Measurements from ENCODE around the gene STEEP1.

Gene STEEP1

DNA sequence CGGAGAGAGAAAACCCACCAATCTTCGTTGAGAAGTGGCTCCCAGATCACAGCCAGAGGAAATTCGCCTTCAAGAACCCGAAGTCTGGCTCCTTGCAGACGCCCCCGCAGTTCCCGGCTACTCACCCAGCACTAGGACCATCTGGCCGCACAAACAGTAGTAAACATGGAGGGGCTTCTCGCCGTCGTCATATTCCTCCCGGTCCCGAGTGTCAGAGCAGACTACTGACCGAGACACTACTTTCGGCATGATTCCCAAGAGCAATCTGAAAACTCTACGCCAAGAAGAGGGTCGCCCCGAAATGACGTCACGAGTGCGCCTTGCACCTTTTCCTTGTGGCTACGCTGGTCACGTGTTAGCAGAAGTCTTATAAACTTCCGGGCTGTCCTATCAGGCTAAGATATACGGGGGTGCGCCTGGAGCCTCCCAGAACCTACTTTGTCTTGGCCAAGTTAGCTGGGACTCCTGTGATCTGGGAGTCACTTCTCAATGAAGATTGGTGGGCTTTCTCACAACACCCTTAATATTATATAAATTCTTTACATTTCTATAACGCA, at the start of gene STEEP1:
TSS of gene STEEP1 (minus strand) at position 303 of the 557 bp plus-strand sequence. CDS start at position 249, 54 bp downstream.
- peak; percentile 84 for DNase-seq

DNA sequence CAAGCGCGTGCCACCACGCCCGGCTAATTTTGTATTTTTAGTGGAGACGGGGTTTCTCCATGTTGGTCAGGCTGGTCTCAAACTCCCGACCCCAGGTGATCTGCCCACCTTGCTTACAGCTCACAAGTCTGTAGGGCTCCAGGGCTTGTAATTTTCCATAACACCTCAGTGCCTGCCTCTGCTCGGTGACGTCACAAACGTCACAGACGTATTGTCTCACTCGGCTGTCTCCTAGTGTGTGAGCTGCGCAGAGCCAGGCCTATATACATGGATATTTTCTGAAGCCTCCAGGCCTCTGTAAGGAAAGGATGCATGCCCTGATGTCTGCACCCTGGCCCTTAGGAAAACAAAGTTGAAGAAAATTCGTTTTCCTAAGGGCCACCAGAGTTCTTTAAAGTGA, 49.6 kb upstream of the STEEP1 start:
- DNase-seq, result no peak

DNA sequence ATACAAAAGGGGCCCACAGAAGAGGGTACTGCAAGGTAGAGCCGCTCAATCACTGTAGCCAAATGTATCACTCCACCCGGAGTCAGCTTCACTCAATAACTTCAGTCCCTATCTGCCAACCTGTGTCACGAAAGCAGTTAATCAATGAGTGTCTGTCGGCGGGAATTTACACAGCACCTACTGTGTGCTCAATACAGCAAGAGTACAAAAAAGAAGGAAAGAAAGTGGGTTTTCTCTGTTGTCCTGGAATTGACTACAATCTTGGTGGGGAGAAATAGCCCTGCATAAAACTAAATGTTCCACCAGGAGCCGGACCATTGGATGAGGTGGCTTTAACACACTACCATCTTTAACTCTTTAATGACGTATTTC, 41.8 kb upstream of the STEEP1 start:
- no peak for DNase-seq

DNA sequence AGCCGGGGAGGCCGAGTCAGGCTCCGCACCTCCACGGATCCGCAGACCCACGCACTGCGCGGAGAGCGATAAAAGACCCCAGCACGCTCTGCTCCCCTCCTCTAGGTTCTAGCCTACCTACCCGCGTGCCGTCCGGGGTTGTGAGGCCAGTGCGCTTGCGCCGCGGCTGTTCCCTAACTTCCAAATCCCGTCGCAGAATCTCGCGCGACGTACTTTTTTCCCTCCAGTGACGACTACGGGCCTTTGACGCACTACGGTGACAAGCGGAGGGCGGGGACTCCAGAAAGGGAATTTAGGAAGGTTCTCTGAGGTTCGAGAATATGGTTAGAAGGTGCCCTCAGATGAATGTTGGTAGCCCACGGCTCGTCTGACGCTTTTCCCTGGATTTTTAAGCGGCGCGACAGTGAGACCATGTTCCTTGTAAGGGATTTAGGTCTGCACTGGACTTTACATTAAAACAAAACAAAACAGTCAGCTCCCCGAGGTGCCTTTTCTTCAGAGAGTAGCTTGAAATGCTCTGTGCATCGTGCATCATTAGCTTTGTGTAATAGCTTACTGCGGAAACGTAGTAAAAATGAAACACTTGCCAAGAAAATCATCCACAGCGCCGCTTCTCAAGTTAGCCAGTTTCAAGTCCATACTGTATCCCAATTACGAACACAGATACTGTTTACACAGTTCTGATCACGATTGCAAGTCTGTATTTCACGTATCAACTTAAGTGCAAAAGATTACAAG, 41.2 kb upstream of the STEEP1 start, which contains the start of gene NKRF:
TSS of gene NKRF (minus strand) at position 145 of the 738 bp plus-strand sequence.
- peak; percentile 70 for DNase-seq

DNA sequence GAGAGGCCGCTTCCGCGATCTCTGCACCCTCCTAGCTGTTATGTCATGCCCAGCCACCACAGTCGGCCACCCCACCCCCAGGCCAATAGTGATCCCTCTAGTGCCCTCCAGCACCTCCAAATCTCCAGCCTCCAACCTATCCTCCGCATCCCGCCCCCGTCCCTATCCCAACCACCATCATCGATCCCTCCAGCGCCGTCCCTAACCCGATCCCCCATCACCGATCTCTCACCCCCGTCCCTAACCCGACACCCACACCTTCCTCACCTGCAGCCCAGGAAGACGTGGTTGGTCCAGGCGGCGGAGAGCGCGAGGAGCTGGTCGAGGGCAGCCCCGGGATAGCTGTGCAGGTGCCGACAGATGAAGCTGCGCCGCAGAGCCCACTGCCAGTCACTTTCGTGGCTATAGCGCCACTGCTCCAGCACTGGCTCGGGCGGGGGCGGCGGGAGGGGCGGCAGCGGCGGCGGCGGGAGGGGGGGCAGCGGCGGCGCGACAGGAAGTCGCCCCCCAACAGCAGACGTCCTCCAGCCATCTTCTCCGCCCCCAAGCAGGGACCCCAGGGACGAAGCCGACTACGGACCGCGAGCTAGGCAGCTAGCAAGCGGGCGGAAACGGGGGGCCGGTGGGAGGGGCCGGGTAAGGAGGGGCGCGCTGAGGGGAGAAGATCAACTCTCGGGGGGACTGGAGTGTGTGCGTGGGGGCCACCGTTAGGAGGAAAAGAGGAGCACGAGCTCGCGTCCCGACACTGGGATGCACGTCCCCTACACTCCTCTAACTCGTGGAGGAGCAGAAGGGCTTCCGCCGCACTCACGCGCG, 40.5 kb upstream of the STEEP1 start:
- DNase-seq, result no peak

DNA sequence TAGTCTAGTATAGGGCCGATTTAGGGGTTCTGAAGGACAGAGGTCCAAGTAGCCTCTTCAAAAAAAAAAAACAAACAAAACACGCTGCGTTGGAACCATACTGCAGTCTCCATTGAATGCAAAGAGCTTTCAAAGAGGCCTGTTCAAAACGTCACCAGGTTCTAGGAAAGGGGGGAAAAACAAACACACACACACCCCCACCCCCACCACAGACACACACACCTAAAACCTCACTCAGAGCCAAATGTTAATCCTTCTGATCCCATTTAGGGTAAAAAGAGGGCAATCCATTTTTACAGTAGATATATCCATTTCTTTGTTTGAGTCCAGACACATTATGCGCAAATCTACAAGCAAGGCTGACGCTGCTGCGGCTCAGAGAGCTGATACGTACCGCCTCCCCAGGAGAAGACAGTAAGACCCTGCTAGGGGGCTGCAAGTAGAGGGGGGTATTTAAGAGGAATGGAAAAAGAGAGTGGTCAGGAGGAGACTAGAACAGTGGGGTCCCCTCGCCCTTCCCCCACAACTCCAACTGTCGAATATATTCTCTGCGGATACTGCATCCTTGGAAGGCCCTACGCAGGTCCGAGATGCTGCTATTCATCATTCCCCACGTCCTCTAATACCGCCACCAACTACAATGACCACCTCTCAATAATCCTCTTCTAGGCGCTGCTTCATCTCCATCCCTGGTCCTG, 39.7 kb upstream of the STEEP1 start:
- DNase-seq, result no peak

DNA sequence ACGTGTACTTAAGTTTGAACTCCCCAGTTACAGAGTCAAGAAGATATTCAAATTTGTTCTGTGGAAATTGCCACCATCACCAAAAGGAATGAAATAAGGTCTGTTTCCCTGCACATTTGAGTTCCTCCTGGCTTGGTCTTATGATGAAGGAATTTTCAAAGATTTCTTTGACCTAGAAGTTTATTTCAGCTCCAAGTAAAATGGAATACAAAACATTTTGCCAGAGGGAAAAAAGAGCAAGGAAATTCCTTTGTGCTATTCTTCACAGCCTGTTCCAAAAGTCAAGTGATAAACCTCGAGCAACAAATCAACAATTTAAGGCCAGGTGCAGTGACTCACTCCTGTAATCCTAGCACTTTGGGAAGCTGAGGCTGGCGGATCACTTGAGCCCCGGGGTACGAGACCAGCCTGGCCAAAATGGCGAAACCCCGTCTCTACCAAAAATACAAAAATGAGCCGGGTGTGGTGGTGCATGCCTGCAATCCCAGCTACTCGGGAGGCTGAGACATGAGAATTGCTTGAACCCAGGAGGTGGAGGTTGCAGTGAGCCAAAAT, 37.6 kb upstream of the STEEP1 start:
- DNase-seq, result no peak

DNA sequence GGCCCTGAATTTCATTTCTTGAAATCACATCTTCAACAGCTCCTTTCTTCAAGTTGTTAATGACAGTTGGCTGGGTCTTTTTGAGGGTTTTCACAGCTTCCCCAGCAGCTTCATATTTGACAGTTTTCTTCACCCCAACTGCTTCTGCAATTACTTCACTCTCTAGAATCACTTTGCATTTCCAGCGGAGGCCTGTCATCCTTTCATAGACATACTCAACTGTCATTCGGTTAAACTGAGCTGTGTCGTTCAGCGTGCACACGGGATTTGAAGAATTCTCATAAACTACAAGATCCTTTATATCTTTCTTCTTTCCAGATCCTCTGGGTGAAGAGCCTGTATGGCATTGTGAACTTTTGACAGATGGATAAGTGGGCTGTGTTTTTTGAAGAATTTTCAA, 24.6 kb upstream of the STEEP1 start:
- DNase-seq, result no peak

DNA sequence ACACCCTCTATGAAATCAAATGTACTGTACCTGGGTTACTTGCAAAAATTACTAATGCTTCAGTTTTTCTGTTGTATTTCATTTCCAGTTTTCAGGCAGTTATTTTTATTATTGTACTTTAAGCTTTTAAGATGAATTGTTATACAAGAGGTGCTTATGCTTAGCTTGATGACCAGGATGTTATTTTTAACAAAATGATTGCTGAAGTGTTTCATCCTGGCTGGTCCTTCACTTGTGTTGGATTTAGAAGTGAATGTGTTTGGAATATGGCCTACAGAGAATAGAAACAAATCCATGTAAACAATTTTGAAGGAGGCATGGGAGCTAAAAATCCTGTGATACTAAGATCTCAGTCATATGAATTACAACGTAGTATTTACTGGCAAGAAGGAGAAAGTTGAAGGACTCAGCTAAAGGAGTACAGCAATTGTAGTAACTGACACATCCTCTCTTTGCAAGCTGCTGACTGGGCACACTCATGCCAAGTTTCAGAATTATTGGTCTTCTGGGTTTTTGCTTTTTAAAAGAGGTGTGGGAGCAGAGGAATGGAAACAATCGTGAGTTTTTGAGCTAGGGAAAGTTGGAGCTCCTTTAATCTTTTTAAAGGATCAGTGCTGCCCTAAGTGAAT, 18.3 kb upstream of the STEEP1 start:
- DNase-seq, result no peak

DNA sequence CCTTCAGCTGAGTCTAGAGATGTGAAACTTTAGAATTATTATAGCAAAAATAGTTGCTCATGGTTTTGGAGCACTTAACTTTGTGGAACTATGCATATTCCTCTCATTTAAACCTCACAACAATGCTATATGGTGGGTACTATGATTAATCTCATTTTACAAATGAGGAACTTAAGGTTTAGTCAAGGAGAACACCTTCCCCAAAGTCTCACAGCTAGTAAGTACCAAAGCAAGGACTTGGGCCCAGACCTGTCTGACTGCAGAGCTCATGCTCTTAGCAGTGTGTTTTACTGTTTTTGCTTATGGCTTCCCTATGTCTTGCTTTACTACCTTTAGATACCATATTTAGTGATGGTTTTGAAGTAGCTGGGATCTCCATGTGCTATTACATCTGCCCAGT, 14.2 kb upstream of the STEEP1 start:
- DNase-seq, result no peak

DNA sequence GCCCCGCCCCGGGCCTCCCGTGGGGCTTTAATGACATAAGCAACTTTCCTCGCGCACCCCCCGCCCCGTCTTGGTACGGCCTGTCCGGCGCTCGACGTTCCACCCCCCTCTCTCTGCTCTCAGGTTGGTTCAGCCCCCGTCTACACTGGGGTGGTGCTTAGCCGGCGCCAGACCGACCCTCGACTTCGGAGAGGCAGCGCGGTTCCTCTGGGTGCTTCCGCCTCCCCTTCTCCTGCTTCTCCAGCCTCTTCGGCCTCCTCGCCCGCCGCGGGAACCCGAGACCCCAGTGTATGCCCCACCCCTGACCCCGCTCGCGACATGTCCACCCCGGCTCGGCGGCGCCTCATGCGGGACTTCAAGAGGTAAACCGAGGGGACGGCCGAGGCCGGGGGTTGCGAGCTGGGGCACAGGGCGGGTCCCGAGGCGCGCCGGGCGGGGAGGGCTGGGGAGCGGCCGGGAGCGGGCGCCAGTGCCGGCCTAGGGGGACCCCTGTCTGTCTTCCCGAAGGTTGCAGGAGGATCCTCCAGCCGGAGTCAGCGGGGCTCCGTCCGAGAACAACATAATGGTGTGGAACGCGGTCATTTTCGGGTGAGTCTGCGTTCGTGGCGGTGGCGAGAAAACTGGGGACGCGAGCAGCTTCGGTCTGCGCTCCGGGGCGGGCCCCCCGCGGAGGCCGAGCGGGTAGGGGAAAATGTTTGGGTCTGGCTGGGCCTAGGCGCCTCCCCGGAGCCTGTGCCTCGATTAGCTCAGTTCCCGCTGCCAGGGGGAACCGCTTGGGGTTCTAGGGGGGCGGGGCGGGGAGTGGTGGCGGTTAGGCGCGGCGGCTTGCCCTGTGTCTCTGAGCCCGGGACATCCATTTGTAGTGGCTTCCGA, 9.4 kb upstream of the STEEP1 start, which contains the start of gene UBE2A:
TSS of gene UBE2A (plus strand) at position 170 of the 873 bp plus-strand sequence. CDS start at position 319, 149 bp downstream.
- DNase-seq, result peak; percentile 30

DNA sequence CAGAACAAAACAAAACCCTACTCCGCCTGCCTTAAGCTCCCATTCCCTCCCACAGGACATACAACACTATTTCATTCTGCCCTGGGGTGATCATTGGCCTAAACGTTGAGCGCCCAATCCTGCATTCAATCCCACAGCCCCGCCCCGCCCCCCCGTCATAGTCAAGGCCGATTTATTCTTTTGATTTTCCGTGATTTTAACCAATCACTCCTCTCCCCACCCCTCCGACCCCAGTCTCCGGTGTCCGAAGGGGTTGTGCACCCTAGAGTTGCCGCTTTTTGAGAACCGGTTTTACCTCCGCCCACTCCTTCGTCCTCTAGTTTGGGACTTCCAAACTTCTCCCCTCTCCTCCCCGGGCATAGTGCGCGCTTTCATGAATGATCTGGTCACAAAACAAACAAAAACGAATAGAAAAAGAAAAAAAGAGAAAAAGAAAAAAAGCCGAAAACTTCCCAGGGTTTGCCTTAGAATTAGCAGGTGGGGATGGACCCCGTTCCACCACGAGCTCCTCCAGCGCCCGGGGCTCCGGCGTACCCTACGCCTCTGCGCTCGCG, 8.7 kb upstream of the STEEP1 start:
- no peak for DNase-seq

DNA sequence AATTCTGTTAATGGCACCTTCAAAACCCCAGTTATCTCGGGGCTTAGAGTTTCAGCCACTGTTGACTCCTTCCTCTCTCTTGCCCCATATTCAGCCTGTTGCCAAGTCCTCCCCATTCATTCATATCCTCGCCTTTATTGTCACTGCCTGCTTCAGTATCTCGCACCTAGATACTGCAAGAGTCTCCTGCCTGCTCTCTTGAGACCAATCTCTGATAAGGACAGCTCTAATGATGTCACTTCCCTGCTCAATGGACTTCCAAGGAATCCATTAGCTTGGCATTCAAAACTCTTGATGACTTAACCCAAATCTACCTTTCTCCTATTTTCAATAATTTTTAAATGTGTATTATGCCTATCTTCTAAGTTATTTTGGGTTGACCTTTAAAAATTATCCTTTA, 8.0 kb upstream of the STEEP1 start:
- DNase-seq, result no peak

DNA sequence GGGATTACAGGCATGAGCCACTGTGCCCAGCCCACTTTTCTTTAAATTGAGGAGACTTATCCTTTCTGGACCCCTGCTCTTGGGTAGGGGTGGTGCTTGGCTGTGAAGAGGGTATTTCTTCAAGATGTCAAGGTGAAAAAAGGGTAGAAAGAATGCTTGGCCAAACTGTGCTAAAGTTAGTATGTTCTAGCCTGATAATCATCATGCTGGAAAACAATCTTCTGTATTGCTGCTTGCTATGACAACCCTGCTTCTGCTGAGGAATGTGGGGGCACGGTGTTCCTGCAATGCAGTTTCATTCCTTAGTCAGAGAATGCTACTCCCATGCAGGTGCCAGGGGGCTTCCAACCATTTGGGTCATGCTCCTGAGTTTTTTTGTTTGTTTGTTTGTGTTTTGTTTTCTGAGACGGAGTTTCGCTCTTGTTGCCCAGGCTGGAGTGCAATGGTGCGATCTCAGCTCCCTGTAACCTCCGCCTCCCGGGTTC, 5.2 kb upstream of the STEEP1 start:
- no peak for DNase-seq

DNA sequence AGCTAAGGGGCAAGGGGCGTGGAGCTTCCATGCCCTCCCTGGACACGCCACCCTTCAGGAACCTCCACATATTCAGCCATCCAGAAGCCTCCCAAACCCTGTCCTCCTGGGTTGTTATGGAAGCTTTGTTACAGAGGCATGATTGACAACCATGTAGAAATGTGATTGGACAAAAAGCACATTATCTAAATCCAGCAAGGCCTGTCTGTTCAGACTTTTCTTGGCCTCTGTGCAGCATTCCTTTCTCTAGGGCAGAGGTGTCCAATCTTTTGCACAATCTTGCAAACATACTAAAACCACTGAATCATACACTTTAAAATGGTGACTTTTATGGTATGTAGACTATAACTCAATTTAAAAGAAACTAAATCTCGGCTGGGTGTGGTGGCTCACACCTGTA, 12.7 kb downstream of the STEEP1 start:
- DNase-seq, result no peak

DNA sequence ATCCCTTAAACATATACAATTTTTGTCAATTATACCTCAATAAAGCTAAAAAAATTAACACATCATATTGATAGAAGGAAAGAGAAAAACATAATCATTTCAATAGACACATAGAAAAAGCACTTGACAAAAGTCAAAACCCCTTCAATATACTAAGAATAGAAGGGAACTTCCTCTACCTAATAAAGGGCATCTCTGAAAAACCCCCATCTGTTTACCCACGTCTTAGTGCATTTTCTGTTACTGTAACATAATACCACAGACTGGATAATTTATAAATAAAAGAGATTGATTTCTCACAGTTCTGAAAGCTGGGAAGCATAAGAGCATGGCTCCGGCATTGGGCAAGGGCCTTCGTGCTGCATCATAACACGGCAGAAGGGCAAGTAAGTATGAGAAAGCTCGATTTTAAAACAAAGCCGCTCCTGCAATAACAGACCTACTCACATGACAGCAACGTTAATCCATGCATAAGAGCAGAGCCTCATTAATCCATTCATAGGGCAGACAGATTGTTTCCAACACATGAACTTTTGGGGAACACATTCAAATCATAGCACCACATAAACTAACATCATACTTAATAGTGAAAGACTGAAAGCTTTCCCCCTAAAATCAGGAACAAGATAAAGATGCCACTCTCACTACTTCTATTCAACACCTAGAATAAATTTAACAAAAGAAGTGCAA, 15.7 kb downstream of the STEEP1 start:
- no peak for DNase-seq

DNA sequence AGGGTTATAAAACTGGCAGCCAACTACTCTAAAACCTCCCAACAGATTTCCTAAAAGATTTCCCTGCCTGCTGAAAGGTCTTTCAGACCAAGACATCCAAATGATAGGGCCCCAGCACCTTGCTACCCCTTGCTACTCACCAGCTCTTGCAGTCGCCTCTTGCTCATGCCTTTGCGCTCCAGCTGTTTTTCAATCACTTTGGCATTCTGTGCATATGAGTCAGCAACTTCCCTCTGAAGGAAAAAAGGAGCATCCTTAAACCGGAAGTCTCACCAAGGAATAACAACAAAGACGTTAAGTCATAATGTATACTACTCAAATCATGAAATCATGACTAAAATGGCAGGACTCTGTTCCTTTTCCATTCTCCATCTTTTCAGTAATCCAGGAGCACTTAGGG, 24.0 kb downstream of the STEEP1 start:
- no peak for DNase-seq

DNA sequence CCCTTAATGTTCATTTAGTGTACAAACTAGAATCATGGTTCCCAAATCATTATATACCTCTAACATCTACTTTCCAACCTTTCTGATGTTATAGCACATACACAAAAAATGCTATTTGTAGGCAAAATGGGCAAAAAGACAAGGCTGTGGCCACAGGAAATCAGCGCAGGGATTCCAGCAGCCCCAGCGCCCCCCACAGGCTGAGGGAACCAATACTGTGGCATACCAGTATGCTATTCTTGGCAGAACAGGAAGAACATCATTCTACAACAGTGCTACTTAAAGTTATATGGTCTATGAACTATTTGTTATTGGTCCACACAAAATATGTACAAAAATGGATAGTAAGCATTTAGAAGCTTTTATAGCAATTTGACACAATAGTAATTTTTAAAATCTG, 25.3 kb downstream of the STEEP1 start:
- no peak for DNase-seq

DNA sequence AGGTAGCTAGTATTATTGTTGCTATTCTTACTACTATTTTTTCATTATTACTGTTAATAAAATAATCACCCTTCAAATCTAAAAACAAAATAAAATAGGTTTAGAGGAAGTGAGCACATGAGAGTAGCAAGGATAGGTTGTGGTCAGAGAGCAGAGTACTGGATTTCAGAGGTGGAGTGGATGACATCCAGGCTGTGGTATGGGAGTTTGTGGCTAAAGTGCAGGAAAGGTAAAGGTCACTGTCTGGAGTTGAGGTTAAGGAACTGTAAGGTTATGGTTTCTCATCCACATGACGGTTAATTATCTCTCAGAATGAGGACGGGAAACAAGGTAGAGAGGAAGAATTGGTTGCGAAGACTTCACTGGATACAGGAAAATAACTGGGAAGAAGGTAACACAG, 27.7 kb downstream of the STEEP1 start:
- DNase-seq, result no peak
